KOPT-K1 (cell line): ENCODE measurements around the gene TOR4A.

Experiments
- H3K27ac ChIP-seq: fragments of 200-600 bp; sonication (generic); 2 replicates; pipeline ENCODE4 v1.5.1; 2016; ENCODE audit warnings: antibody characterized with exemption, mild to moderate bottlenecking, low read depth, low read length; ENCODE audit not compliant: poor library complexity, severe bottlenecking
- H3K36me3 ChIP-seq: fragments of 200-600 bp; sonication (generic); 2 replicates; pipeline ENCODE4 v1.5.1; 2017; ENCODE audit warnings: antibody characterized with exemption, mild to moderate bottlenecking, low read length, moderate library complexity; ENCODE audit not compliant: insufficient read depth
- H3K9me3 ChIP-seq: fragments of 200-600 bp; sonication (generic); 2 replicates; pipeline ENCODE4 v1.5.1; 2017; ENCODE audit warnings: antibody characterized with exemption, low read length, mild to moderate bottlenecking; ENCODE audit not compliant: insufficient read depth, poor library complexity, severe bottlenecking

TOR4A gene

DNA sequence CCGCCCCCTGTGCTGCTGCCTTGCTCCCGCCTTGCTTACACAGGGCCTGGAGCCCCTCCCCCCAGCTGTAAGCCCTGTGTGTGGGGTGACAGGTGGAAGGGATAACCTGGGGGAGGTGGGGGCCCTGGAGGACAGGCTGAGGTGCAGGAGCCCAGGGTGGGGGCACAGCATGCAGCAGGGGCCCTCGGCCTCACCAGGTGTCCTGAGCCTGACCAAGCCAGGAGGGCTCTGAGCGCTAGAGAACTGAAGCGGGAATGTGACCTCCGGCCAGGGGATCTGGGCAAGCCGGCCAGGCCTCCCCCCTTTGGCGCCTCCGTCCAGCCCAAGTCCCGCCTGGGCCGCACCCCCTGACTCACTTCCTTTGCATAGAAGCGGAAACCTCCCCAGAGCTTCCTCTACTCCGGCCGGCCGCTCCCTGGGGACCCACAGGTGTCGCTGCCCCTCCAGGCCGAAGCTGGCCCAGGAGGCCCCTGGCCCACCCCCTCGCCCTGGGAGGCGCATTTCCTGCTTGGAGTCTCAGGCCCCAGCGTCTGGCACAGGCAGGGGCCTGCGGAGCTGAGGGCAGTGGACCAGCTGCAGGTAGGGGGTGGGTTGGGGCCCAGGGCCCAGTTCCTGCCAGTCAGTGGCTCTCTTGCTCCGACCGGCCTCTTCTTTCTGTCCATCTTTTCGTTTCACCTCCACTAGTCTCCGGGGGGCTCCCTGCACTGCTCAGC lies at the start of gene TOR4A:
Gene TOR4A (plus strand): TSS at position 398 of the 713 bp plus-strand sequence. CDS start 964 bp downstream, outside the sequence.
- Histone ChIP-seq H3K27ac (no peak within 1 kb of the TSS), H3K36me3 (peaks cover 15% of the 10 kb centered on the region)

DNA sequence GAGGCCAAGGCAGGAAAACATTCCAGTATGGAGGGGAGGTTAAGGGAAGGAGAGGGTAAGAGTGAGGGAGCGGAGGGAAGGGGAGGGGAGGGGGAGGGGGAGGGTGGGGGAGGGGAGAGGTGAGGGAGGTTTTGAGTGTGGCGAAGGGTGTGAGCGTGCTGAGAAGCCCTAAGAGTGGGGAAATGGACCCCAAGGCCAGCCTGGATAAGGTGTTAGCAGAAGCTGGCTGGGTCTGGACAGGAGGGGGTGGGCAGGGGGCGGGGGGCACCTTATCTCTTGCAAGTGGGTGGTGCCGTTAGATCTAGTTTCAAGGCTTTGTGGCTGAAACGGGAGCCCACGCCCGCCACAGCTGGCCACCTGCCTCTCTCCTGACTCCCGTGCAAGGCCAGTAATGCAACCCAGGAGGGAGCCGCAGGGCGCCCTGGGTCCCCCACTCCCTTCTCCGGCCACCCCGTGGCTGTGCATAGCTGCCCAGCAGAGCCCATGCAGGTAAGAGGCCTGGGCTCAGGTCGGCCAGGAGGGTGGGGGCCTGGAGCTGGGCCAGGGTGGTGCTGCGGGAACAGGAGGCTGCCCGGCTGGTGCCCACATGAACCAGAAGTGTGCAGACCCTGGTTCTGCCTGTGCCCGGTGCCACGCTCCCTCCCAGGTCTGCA lies 49.5 kb upstream of the TOR4A start:
- no peaks in the 10 kb centered on the region for H3K36me3 ChIP-seq
- H3K27ac ChIP-seq: no peak overlapping the region
- H3K9me3 ChIP-seq: no peaks in the 10 kb centered on the region

More for the DNA sequence above, at the start of gene TOR4A:
- no peaks in the 10 kb centered on the region for H3K9me3 ChIP-seq

DNA sequence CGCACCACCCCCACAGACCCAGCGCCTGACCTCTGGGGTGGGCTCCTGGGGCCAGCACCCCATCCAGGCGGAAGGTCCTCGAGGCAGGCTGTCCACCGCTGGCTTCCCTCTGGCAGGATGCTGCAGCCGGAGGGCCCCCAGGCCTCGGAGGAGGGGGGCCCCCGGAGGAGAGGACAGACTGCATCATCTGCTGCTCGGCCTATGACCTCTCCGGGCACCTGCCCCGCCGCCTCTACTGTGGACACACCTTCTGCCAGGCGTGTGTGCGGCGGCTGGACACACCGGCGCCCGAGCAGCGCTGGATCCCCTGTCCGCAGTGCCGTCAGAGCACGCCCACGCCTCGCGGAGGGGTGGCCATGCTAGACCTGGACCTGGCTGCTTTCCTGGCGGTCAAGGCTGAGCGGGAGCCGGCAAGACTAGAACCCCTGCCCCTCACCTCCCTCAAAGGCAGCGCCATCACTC lies 49.0 kb upstream of the TOR4A start:
- Histone ChIP-seq H3K9me3 (no peaks in the 10 kb centered on the region), H3K27ac (no peak overlapping the region), H3K36me3 (no peaks in the 10 kb centered on the region)

- H3K27ac ChIP-seq: no peak overlapping the region
- H3K36me3 ChIP-seq: no peaks in the 10 kb centered on the region
- no peaks in the 10 kb centered on the region for H3K9me3 ChIP-seq
These were observed 48.3 kb upstream of the TOR4A start for GRCh38 chr9:137228968-137229896.

- no peaks in the 10 kb centered on the region for H3K9me3 ChIP-seq
- H3K36me3 ChIP-seq: no peaks in the 10 kb centered on the region
- no peak overlapping the region for H3K27ac ChIP-seq
These were observed 47.4 kb upstream of the TOR4A start for GRCh38 chr9:137229903-137230704.

DNA sequence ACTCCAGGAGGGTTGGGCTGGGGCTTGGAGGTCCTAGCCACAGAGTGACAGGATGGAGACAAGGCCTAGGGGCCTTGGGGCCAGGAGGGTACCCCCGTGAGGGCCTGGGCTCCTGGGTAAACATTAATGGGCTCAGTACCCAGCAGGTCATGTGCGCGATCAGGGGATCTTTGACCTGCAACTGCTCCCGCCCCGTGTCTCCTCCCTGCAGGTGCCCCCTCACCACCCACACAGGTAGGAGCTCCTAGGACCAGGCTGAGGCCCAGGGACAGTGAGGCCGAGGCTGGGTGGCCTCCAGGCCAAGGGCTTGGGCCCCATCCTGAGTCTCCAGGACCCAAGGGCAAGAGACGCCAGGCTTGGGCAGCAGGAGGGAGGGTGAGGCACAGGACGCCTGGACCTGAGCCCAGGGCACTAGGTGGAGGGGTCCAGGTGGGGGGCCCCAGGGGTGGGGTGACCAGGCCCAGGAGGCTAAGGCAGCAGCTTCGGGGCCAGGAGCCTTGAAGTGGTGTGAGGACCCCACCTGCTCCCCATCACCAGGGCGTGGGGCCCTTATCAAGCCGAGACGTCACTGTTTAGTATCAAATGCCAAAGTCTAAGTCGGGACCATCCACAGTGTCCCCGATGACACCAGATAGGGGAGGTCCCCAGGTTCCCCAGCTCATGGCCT lies 46.7 kb upstream of the TOR4A start, which contains the start of gene SLC34A3:
Gene SLC34A3 (plus strand): TSS at position 197 of the 667 bp plus-strand sequence. CDS start 802 bp downstream, outside the sequence.
- no peaks in the 10 kb centered on the region for H3K36me3 ChIP-seq

GRCh38 chr9:137231372-137232039 lies 46.0 kb upstream of the TOR4A start:
- H3K27ac ChIP-seq: no peak overlapping the region
- H3K9me3 ChIP-seq: no peaks in the 10 kb centered on the region
- H3K36me3 ChIP-seq: no peaks in the 10 kb centered on the region

More for the DNA sequence above, 46.7 kb upstream of the TOR4A start, which contains the start of gene SLC34A3:
- Histone ChIP-seq H3K27ac (no peak within 1 kb of the TSS), H3K9me3 (no peaks in the 10 kb centered on the region)

DNA sequence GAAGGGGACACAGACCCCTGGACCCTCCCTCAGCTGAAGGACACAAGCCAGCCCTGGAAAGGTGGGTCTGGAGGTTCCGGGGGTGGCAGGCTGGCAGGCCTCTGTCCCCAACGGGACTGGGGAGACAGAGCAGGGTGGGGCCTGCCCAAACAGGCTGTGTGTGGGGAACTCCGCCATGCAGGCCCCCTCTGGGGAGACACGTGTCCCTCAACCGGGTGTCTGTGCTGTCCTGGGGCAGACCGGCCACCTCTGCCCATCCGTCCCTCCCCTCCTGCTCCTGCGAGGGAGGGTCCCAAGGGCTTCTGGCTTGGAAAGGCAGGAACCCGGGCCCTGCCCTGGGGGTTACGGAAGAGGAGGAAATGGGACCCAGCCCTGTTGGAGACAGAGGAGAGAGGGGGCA lies 45.4 kb upstream of the TOR4A start:
- Histone ChIP-seq H3K27ac (no peak overlapping the region), H3K9me3 (no peaks in the 10 kb centered on the region), H3K36me3 (no peaks in the 10 kb centered on the region)

DNA sequence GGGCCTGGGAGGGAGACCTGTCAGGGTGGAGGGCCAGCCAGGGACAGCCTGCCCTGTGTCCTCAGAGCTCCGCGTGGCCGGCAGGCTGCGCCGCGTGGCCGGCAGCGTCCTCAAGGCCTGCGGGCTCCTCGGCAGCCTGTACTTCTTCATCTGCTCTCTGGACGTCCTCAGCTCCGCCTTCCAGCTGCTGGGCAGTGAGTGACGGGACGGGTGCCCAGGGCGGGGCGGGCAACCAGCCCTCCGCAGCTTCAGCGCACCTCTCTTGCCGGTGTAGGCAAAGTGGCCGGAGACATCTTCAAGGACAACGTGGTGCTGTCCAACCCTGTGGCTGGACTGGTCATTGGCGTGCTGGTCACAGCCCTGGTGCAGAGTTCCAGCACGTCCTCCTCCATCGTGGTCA lies 45.0 kb upstream of the TOR4A start:
- no peak overlapping the region for H3K27ac ChIP-seq
- no peaks in the 10 kb centered on the region for H3K36me3 ChIP-seq
- H3K9me3 ChIP-seq: no peaks in the 10 kb centered on the region

GRCh38 chr9:137233143-137233980 lies 44.2 kb upstream of the TOR4A start:
- Histone ChIP-seq H3K36me3 (no peaks in the 10 kb centered on the region), H3K9me3 (no peaks in the 10 kb centered on the region)

DNA sequence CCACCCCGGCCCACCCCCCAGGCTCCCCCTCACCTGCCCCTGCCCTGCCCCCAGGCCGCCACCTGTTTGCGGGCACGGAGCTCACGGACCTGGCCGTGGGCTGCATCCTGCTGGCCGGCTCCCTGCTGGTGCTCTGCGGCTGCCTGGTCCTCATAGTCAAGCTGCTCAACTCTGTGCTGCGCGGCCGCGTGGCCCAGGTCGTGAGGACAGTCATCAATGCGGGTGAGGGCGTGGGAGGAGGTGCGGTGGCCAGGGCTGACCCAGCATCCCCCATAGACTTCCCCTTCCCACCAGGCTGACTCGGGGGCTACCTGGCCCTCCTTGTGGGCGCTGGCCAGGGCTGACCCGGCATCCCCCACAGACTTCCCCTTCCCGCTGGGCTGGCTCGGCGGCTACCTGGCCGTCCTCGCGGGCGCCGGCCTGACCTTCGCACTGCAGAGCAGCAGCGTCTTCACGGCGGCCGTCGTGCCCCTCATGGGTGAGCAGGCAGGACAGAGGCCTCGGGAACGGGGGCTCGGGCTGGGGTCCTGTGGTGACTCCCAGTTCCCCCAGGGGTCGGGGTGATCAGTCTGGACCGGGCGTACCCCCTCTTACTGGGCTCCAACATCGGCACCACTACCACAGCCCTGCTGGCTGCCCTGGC lies 43.4 kb upstream of the TOR4A start:
- Histone ChIP-seq H3K27ac (no peak overlapping the region), H3K9me3 (no peaks in the 10 kb centered on the region), H3K36me3 (no peaks in the 10 kb centered on the region)

More at GRCh38 chr9:137233143-137233980, 44.2 kb upstream of the TOR4A start:
- H3K27ac ChIP-seq: no peak overlapping the region

DNA sequence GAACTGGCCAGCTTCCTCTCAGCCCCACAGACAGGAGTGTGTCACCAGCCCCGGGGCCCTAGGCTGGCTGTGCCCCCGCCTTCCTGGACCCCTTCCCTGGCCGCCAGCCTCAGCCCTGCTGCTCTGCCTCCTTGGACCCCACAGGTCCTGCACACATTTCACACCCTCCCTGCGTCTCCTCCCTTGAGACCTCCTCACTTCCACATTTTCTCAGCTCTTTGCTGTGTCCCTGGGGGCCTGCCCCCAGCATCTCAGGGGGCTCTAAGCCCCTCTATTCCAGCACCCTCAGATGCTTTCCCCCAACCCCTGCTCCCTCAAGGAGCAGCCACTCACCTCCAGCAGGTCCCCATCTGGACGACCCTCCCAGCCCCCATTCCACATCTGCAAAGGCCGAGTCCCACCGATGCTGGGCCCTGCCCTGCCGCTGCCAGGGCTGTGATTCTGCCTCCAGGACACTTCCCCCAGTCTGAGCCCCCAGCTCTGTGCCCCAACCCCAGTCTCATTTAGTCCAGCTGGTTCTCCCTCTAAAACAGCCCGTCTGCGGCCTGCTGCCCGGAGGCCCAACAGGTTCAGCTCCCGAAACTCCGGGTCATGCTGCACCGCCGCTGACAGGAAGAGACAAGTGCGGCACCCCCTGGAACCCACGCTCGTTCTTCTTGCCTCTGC lies 42.6 kb upstream of the TOR4A start:
- Histone ChIP-seq H3K27ac (no peak overlapping the region), H3K9me3 (no peaks in the 10 kb centered on the region), H3K36me3 (no peaks in the 10 kb centered on the region)
